HG02763 (cell line): ENCODE data around the gene KIF12.

Source experiments
- ATAC-seq: cut with Tn5 transposase; IDR thresholded peaks from one replicate; pipeline ENCODE4 v1.9.1; 2021; ENCODE audit warnings: mild to moderate bottlenecking, moderate library complexity; ENCODE audit not compliant: unreplicated experiment

Gene KIF12

DNA sequence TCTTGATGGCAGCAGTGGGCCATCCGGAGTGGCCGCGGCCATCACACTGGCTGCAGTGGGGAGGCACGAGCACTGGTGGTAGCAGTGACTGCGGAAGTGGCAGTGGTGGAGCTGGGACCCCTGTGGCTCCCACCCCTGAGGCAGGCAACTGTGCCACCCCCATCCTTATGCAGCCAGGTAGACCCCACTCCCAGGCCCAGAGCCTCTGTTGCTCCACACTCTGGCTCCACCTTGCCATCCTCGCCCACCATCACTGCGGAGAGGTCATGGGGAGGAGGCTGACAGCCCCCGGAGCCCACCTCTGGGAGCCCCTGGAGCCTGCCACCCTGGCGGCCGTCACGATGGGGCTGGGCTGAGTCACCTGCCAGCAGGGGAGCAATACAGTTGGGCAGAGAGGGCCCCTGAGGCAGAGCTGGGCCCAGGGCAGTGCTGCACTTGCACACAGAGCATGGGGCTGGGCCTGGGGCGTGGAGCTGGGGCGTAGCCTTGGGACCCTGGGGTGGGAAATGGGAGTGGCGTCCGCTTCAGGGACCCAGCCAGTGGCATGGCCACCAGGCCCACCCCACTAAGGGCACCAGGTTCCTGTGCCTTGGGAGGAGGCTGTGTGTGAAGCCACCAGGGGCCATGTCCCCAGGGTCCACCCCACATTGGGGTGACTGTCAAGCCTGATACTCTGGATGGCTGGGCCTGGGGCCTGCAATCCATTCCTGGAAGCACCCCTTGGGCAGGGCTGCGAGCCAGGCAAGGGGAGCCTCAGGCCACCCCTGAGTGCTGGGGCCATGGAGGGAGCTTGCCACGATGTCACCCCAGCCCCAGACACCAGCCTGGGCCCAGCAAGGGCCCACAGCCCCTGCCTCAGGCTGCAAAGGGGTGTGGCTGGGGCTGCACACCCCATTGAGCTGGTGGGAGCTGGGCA is 28.6 kb downstream of the KIF12 start:
- no peak for ATAC-seq

DNA sequence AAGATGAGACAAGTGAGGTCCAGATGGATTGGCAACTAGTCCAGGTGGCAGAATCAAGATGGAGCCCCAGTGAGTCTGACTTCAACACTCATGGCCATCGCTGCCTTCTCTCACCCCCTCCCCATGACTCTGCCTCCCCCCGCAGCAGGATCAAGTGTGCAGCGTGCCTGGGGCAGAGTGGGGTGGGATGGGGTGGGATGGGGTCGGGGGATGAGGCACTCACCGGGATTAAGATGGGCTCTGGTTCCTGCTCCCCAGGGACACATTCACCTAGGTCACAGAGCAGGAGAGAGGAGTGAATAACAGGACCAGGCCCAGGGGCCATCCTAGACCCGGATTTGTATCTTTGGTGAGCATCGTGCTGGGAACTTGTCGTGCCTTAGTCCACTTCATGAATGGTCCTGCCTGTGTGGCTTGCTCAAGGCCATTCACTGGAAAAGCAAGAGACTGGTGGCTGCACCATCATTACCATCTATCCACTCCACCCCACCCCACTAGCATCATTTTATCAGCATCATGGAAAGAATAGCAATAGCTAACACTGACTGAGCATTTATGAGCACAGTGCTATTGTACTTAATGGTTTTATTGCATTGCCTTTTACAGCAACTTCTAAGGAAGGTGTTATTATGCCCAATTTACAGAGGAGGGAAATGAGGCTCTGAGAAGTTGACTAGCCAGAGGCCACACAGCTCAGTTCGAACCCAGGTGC is 29.5 kb downstream of the KIF12 start:
- no peak for ATAC-seq

DNA sequence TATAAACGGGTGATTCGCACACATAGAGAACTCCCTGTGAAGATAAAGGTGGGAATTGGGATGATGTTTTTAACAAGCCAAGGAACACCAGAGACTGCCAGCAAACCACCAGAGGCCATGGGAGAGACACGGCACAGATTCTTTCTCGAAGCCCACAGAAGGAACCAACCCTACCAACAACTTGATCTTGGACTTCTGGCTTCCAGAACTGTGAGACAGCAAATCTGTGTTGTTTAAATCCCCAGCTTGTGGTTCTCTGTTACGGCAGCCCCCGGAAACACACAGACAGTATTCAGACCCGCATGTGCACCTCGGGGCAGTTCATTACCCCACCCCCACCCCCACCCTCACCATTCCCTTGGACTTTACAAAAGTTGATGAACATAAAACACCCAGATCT is 33.8 kb downstream of the KIF12 start:
- ATAC-seq: no peak

DNA sequence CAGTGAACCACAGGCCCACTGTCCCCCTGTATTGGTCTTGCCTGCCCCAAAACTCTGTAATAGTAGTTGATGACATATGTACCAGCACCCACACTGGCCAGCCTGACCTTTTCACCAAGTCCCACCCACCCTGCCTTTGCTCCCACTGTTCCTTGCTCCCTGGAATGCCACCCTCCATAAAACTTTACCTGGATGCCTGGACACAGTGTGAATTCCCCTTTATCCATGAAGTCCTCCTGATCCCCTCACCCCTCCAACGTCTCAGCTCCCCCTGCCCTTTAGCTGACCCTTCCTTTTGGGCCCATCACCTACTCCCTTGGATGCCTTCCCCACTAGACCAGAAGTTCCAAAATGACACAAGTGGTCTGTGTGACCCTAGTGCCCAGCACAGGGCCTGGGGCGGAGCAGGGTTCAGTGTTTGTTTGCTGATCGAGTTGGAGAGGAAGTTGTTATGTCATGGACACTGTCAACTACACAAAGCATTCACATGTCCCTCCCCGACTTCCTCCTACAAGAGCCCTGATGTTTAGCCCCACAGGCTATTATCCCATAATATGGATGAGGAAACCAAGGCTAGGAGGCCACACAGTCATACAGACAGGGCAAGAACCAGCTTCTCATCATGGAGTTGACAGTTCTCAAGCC is 37.1 kb downstream of the KIF12 start:
- ATAC-seq: no peak

DNA sequence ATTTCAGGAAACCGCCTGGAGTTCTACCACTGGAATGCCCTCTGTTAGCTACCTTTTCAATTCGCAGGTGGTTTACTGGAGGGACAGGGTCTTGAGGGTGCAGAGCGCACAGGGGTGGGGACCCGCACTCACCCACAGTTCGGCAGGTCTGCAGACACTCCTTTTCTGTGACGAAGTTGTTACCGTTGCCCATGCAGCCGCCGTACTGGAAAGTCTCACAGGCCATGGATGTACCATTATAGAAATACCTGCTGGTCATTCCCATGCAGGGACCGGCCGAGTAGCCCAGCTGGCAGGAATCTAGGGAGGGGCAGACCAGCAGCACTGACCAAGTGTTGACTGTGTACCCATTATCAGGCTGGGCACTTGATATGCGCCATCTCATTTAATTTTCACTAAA is 37.8 kb downstream of the KIF12 start:
- no peak for ATAC-seq

DNA sequence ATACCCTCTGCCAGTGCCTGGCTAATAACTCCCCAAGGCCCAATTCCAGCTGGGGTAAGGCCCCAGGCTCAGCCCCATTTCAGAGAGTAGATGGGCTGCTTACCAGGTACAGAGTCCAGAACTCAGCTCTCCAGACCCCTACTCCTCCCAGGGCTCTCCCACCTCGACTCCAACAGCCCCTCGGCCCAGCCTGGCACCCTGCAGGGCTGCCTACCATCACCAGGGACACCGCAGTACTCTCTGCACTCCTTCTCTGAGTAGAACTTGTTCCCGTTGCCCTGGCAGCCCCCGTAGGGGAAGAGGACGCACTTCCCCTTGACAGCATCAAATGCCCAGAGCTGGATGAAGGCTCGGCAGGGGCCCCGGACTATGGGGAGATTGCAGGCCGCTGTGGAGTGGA is 38.4 kb downstream of the KIF12 start:
- no peak for ATAC-seq

DNA sequence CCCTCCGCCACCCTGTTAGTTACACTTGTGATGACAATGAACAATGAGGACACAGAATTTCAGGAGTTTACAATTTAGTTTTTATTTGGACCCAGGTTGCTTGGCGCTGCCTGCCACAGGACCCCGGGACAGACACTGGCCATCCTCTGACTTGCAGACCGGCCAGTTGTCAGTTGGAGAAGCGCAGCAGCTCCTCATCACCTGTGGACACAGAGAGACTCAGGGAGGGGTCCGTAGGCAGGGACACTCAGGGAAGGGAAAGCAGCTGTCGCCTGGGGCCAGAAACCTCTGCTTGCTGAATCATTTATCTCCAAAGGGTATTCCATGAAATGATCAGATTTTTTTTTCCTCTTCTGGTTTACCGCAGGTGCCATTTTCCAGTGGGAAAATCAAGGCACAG is 39.0 kb downstream of the KIF12 start:
- no peak for ATAC-seq

DNA sequence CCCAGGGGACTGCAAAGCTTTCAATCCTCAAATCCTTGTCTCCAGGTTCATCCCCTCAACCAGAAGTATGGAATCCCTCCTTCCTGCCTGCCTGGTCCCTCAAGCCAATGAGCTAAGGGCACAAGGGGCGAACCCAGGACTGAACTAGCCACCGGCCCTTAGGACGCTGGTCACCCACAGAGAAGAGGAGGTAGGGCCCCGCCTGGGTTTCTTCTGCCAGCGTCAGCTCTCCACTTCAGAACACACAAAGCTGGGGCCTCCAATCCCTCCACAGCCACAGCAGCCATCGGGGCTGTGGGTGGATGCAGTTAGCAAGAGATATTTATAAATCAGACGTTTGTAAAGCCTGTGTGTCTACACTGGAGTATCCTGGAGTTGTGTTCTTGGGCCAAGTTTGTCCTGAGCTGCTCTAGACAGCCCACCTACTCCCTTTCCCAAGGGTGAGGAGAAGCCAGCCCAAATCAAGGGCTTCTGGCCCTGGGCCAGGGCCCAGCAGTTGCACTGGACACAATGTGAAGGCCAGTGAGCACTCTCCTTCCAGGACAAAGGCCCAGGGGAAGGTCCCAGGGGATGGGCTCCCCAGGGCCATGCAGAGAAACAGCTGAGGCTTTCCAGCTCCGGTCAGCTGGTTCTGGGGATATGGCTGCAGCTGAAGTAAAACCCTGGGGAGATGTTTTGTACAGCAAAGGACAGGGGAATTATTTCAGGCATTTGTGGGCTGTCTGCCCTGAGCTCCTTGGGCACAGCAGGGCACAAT is 39.9 kb downstream of the KIF12 start:
- ATAC-seq: no peak

DNA sequence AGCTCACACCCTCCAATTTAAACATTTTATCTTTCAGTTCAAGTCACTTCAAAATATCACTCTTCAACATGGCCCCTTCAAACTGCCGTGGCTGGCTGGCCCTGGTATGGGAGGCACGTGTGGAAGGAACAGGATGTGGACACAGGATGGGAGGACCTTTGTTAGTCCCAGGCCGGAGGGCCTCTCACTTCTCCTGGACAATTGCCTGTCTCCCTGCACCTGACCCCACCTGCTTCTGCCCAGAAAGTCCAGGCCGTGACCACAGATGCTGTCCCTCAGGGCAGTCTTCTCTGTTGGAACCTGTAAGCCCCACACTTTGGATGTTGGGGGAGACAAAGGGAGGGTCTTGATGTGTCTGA is 40.4 kb downstream of the KIF12 start:
- ATAC-seq: no peak

DNA sequence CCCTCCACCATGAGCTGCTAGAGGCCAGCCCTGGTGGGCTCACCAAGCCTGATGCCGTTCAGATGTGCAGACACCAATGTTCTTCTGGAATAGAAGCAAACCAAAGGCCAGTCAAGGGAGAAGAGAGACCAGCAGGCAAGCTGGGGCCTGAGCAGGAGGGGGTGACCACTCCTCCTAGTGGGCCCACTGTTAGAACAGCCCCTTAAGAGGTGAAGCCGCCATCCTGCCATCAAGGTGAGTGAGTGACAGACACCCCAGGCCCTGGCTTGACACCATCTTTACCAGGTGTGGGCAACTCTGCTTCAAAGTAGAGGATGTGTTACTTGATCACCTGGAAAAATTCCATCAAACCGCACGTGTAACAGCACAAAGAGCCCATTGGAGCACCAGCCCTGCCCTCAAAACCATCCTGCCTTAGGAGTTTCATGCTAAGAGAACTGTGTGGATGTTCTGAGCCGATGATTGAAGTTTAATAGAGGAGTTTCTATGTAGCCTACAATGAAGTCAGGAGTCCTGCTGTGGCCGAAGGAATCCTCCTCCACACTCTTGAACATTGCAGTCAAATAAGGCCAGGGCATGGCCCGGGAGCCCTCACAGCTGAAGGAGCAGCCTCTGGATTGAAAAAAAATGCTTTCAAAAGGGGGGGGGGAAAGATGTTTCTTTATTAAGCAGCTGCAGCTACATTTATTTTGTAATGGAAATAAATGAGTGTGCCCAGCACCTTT is 41.8 kb downstream of the KIF12 start:
- no peak for ATAC-seq

DNA sequence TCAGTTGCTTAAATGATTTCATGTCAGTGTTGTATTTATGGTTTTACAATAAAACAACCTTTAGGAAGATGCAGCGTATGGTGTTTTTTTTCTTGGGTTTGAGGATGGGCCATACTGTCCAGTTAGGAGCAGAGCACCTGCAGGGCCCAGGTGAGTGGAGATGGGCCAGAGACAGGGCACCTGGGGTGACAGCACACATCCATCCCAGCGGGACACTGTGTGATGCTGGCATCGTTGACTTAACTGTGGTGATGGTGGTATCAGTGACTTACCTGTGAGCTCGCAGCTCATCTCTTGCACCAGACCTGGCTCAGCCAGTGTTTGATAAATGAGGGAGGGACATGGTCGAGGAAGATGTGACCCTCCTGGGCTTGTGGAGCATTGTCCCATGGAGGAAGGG is 42.6 kb downstream of the KIF12 start:
- no peak for ATAC-seq

DNA sequence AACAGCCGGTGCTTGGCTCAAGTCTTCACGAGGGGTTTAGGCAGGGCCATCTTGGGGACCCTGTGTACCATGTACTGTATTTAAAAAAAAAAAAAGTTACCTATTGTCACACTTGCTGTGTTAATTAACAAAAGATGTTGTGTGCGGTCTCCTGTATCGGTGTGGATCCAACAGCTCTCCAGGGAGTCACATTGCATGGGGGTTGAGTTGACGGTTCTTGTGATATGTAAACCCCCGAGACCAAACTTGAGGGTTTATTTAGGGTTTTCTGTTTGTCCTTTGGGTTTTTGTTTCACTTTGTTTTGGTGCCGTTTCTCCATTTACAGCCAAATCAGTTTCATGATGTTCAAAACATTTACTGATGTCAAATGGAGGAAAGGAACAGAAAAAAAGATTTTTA is 43.2 kb downstream of the KIF12 start:
- no peak for ATAC-seq

DNA sequence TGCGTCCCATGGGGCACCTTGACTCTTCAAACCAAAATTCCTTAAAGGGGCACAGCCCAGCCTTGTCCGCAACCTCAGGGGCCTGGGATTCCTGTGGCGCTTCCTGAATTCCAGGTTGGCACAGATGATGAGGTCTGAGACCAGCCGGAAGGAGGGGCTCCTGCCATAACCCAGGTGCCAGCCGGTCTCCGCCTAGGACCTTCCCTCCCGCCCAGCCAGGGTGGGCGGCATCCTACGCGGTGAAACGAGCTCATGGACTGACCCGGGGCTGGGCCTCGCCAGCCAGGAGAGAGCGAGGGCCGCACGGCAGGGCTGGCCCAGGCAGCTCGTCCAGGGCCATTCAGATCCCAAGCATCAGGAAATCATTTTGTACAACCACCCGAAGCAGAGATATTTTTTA is 44.0 kb downstream of the KIF12 start:
- no peak for ATAC-seq

DNA sequence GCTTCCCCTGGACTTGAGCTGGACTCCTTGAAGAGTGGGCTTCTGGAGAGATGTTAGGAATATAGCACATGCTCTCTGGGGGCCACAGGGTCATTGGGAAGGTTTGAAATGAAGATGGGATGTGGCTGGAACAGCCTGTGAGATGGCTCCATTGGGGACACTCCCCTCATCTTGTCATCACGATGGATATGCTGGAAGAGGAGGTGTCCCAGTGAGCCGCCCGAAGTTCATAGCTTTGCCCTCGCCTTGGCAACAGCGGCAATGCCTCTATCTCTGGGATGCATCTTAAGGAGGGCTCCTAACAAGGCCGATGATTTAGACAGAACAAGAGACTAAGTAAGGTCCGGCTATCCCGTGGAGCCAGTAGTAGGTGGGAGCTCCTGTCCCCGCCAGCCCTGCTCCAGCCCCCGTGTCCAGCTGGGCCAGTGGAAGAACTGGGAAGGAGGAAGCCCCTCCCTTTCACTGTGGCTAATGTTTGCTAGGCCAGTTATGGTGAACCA is 44.9 kb downstream of the KIF12 start:
- ATAC-seq: no peak

DNA sequence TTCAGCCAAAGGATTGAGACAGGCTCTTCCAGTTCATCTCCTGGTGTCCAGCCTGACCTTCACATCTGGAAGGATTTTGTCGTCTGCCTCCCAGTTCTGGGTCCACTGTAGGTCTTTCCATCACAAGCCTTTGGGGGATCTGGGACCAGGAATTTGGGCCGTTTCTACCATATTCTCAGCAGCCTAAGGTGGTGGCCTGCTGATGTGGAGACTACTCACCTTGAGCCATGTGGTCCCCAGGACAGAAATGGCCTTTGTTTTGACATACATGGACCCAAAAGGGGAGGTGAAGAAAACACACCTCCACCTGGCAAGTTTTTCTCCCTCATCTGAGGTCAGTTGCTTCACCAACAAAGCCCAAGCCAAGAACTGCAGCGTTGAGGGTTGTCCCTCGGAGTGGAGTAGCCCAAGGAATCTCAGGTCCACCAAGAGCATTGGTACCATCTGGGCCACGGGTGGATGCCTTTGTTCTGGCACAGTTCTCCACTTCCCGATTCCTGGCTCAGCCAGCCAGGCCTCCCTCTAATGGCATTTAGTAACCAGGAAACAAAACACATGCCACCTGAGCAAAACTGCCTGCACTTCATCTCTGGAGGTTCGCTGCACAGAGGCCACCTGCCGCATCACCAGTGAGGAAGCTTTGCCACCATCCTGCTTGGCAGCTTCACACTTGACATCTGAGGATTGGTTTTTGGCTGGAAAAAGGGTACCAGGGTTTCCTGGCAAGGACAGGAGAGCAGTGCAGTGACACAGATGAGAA is 45.7 kb downstream of the KIF12 start:
- no peak for ATAC-seq

DNA sequence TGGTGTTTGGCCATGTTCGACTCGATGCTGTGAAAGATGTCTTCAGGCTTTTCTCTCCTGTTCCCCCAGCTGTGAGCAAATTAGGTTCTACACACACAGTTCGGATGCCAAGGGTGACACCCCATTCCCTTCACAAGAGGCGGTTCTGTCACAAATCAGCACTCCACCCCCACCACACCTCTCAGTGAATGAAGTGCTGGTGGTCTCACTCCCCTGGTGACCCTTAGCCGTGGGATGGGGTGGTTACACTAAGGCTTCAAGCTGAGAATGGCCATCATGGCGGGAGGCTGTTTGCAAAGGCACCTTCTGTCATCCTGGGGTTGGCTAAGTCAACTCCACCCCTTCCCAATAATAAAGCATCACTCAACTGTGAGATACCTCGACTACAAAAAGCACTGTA is 47.4 kb downstream of the KIF12 start:
- ATAC-seq: no peak

DNA sequence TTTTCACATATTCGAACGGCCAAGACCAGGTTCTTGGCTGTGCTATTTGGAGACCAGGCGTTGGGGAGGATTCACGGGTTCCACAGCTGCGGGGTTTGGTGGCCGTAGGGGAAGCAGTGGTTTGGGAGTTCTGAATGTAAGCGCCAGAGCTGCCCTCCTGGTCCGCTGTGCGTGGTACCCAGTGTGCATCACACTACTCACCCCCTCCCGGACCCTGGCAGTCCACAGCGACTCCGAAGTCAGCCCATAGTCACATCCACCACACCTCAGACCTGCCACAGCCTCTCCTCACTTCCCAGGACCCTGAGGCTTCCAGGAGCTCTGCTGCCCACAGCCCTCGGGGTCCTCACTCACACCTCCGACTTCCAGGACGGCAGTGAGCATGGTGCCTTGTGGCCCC is 47.8 kb downstream of the KIF12 start:
- no peak for ATAC-seq

DNA sequence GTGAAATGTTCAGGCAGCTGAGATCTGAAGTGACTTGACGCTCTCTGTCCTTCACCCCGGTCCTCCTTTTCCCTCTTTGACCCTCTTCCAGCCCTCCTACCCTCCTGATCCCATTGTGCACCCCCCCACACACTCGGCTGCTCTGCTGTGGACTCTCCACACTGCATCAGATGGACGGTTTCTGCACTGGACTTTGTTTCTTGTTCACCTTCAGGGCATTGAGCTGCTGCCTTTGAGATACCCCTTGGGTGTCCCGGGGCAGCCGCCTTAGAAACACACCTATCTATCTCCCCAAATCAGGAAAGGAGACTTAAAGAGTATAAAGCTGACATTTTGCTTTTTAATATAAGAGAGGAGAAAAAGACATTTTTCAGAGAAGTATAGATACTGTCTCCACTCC is 48.4 kb downstream of the KIF12 start:
- no peak for ATAC-seq

DNA sequence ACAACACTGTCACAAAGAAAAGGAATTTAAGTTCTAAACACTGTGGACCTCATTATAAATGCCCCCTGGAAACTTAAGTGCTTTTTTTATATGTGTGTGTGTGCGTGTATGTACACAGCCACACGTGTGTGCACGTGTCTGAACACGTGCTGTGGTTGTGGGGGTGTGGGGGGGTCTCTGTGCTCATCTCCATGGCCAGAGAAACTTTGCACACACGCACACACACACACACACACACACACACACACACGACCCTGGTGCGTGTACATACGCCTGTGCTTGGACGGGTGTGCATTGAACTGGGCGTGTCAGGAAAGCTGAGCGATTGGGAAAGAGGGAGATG is 48.9 kb downstream of the KIF12 start:
- ATAC-seq: no peak
